HuH-7 (cell line): ENCODE data around the gene P2RX1.
"Not testable (repeated sequence)": the region's sequence is repeated elsewhere in the genome, so short reads cannot be mapped to it uniquely, and the experiment has no call there.

Experiments
- DNase-seq: peaks from one replicate; pipeline ENCODE4 v3.0.0; 2011; ENCODE audit warnings: low spot score

Gene P2RX1

DNA sequence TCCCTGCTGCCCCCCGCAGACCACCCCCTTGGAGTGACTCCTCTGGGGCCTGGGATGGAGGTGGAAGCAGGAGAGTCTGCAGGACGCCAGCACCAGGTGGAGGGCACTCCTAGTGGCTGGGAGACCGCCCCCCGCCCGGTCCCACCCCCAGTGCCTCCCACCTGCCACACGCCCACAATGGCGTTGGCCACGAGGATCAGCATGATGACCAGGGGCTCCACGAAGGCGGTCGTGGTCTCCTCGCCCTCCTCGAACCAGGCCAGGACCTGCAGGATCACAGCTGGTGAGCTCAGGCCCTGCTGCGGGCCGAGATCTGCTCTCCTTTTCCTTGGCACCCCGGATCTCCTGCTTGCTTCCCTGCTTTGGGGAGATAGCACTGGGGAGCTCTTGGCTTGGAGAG lies 35.2 kb upstream of the P2RX1 start:
- no peak for DNase-seq

DNA sequence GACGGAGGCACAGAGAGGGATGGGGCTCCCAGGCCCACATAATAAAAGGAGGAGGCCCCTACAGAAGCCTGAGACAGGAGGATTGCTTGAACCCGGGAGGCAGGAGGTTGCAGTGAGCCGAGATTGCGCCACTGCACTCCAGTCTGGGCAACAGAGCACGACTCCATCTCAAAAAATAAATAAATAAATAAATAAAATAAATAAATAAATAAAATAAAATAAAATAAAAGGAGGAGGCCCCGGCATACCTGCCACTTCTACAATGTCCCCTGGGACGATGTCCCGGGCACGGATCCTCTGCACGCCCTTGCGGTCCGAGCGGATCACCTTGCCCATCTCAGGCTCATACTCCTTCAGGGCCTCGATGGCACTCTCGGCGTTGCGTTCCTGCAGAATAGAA lies 34.7 kb upstream of the P2RX1 start:
- DNase-seq, result no peak

DNA sequence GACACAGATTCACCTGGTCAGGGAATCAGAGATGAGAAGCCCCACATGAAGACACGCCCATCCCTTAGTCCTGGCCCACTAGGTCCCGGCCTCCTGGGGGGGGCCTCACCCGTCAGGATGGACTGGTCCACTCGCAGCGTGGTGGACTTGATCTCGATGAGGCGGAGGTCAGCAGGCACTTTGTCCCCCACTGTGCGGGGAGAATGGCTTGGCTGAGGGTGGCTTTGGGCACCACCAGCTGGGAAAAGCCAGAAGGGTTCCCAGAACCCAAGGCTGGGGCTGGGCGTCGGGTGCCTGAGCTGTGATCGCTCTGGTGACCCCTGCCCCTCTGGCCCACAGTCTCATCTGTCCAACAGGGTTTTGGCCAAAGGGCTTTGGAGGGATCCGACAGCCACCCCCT lies 34.3 kb upstream of the P2RX1 start:
- no peak for DNase-seq

- DNase-seq, result no peak
Observed at GRCh38 chr17:3949418-3949817, 33.2 kb upstream of the P2RX1 start.

DNA sequence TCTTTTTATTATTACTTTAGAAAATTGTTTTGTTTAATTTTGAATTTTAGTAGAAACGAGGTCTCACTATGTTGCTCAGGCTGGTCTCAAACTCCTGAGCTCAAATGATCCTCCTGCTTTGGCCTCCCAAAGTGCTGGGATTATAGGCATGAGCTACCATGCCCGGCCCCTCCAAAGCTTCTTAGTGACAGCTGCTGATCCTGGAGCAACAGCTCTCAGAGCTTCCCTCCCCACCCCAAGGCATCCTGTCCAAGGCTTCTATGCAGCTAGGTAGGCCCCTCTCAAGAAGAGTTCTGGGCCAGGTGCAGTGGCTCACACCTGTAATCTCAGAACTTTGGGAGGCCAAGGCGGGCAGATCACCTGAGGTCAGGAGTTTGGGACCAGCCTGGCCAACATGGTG lies 32.3 kb upstream of the P2RX1 start:
- not testable (repeated sequence) for DNase-seq

DNA sequence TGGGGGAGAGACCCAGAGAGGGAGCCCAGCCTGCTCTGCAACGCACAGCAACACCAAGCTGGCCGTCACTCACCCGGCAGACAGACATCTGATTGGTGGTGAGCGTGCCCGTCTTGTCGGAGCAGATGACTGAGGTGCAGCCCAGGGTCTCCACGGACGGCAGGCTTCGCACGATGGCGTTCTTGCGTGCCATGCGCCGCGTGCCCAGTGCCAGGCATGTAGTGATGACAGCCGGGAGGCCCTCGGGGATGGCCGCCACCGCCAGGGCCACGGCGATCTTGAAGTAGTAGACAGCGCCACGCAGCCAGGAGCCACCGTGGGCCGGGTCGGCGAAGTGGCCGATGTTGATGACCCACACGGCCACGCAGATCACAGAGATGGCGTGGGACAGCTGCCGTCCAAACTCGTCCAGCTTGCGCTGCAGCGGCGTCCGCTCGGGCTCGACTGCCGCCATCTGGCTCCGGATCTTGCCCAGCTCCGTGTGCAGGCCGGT lies 31.1 kb upstream of the P2RX1 start:
- DNase-seq, result no peak

GRCh38 chr17:3946711-3947235 lies 30.5 kb upstream of the P2RX1 start:
- DNase-seq, result no peak

DNA sequence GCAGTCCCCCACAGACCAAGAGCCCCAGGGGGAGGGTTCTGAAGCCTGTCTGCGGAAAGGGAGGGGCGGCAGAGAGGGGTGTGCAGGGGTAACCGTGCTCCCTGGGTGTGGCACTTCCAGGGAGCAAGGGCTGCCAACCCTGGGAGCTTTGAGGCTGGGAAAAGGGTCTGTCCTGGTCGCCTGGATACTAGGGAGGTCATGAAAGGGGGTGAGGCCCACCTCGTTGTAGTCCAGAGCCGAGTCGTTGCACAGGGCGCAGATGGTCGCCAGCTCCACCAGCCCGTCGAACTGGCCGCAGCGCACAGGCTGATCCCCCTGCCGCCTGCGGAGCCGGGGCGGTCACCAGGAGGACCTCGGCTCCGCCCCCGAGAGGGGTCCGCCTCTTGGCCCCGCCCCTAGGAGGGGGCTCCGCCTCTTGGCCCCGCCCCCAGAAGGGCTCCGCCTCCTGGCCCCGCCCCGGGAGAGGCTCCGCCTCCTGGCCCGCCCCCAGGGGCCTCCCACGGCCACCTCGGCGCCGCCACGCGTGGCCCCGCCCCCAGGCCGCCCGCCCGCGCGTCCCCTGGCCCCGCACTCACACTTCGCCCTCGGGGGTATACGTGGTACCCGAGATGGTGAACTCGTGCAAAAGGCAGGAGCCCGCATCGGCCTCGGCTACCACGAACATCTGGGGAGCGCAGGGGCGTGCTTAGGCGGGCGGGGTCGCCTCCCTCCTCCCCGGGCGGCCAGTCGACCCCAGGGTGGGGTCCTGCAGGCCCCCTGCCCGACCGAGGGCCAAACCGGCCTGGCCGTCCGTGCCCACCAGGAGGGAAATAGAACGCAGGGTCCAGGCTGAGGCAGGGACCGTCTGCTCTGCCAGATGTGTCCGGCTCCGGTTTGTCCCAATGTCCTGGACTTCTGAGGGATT lies 28.5 kb upstream of the P2RX1 start:
- peak; percentile 88 for DNase-seq

DNA sequence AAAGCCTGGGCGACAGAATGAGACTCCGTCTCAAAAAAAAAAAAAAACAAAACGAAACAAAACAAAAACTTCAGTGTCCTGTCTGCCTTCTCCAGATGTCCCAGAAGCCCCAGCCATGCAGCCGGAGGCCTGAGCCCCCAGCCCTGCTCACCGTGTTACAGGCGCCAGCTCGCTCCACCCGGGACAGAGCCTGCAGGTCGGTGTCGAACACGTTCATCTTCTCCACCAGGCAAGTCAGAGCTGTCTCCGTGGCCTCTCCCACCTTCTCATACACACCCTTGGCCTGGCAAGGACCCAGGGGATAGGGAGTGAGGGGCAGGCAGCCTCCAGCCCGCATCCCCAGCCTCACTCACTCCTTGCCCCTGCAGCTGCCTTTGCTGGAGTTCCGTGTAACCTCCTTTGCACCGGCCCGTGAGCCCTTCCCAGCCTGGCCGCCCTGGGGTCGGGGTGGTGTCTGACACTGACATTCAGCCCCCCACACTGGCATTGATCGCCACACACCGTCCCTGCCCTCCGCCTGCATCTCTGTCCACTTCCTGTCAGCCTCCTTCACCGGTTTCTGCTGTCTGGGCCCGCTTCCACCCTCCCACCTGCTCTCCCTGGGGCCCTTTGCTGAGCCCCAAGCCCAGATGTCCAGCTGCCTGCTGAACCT lies 27.1 kb upstream of the P2RX1 start:
- DNase-seq, result no peak

- DNase-seq, result no peak
Observed at GRCh38 chr17:3940965-3941698, 24.9 kb upstream of the P2RX1 start.

- DNase-seq, result no peak
Observed at GRCh38 chr17:3937359-3937758, 21.1 kb upstream of the P2RX1 start.

DNA sequence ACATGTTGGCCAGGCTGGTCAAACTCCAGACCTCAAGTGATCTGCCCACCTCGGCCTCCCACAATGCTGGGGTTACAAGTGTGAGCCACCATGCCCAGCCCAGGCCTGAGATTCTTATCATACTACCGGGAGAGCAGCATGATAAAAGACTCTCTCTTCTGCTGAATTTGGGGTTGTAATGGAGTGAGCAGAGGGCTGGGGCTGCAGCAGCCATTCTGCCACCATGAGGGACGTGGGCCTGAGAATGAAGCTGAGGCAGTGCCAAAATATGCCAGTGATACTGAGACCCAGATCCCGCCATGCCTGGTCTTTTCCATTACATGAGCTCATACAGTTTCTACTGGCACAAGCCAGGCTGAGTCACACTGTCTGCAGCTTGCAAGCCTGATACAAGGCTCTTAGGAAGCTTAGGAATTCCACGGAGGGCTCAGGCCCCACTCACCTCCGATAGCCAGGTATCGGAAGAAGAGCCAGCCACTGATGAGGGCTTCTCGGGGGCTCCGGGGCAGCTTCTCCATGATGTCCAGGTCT lies 19.6 kb upstream of the P2RX1 start:
- DNase-seq, result no peak

GRCh38 chr17:3935140-3935542 lies 18.9 kb upstream of the P2RX1 start:
- DNase-seq, result peak; percentile 89

DNA sequence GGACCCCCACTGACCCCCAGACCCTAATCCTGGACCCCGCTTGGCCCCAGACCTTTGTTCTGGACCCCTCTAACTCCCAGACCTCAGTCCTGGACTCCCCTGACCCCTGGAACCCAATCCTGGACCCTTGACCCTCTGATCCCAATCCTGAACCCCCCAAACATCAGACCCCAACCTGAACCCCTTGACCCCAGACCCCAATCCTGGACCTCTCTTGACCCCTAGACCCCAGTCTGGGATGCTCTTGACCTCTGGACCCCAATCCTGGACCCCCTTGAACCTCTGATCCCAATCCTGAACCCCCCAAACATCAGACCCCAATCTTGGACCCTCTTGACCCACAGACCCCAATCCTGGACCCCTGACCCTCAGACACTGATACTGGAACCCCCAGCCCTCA lies 13.5 kb upstream of the P2RX1 start:
- DNase-seq, result no peak

- DNase-seq, result no peak
Observed at GRCh38 chr17:3929181-3929580, 12.9 kb upstream of the P2RX1 start.

GRCh38 chr17:3928406-3928805 lies 12.1 kb upstream of the P2RX1 start:
- no peak for DNase-seq

DNA sequence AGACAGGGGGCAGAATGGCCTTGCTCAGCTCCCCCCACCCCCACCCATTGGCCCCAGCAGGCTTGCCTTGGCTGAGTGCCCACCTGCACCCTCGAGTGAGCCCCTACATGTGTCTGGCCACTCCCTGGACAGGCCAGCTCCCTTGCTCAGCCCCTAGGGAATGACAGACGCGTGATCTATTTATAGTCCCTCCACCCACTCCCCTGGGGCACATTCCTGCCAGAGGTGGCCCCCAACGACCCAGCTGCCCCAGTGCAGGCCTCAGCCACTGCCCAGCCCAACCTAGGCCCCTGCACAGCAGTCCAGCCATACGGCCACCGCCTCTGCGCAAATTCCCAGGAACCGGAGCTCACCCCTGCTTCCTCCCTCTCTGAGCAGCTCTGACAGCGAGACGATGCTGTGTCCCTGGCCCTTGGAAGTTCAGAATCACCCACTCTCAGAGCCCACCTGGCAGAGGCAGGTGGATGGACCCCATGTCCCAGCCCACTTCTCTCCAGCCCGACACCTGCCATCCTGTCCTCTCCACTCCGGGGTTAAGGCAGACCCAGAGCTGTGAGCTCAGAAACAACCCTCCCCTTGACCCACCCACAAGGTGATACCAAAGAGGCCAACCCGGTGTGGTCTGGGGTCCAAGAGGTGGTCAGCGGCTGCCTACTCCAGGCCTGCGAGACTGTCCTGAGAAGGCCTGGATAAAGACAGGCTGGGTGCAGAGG lies 11.5 kb upstream of the P2RX1 start:
- no peak for DNase-seq

GRCh38 chr17:3926860-3927627 lies 10.8 kb upstream of the P2RX1 start:
- DNase-seq, result no peak

DNA sequence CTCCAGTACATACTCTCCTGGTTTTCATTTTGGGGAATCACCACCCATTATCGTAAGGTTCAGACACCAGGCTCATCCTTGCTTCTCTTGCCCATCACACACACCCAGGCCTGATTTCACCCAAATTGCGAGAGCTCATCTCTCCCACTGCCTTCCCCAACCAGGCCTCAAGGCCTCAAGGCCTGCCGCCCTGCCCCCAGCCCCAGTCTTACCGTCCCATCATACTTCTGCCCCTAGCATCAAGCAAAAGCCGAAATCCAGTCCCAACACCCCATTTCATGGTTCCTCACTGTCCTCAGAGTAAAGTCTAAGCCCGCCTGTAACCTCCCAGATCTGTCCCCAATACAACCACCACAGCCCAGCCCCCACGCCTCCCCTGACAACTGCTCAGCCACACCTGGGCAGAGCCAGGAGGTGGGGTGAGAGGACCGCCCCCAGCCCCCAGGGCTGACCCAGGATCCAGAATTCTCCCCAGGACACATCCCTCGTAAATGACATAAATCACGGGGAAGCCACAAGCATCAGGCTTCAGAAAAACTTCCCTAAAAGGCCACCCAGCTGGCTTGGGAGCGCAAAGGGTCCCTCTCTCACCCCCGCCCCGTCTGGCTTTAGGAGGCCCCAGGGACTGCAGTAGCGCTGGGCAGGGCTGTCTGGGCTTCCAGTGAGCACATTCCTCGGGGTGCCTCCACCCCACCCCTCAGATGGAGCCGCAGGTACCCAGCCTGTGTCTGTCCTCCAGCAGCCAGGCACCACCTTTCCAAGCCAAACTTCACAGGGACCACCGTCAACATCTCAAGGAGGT lies 9.6 kb upstream of the P2RX1 start:
- no peak for DNase-seq
